GM19395 (cell line): Measurements from ENCODE around the gene CCSER2.
"Not testable (repeated sequence)": the region's sequence is repeated elsewhere in the genome, so short reads cannot be mapped to it uniquely, and the experiment has no call there.

Experiments used
- ATAC-seq: cut with Tn5 transposase; IDR thresholded peaks from one replicate; pipeline ENCODE4 v1.9.1; 2021; ENCODE audit warnings: mild to moderate bottlenecking, moderate library complexity; ENCODE audit not compliant: unreplicated experiment

Gene CCSER2

GRCh38 chr10:84440781-84441180 is 112.4 kb downstream of the CCSER2 start:
- no peak for ATAC-seq

- no peak for ATAC-seq
These were observed 119.5 kb downstream of the CCSER2 start for GRCh38 chr10:84447701-84448400.

GRCh38 chr10:84449351-84449750 is 121.0 kb downstream of the CCSER2 start:
- not testable (repeated sequence) for ATAC-seq

GRCh38 chr10:84452003-84452402 is 123.6 kb downstream of the CCSER2 start:
- ATAC-seq, result no peak

GRCh38 chr10:84453303-84453702 is 124.9 kb downstream of the CCSER2 start:
- no peak for ATAC-seq

- no peak for ATAC-seq
These were observed 127.7 kb downstream of the CCSER2 start for GRCh38 chr10:84456126-84456525.

- ATAC-seq, result no peak
These were observed 132.1 kb downstream of the CCSER2 start for GRCh38 chr10:84460520-84460919.

GRCh38 chr10:84469470-84469869 is 141.1 kb downstream of the CCSER2 start:
- no peak for ATAC-seq

- ATAC-seq, result no peak
These were observed 144.7 kb downstream of the CCSER2 start for GRCh38 chr10:84473136-84473535.

- ATAC-seq, result no peak
These were observed 149.2 kb downstream of the CCSER2 start for GRCh38 chr10:84477398-84478128.

- no peak for ATAC-seq
These were observed 149.8 kb downstream of the CCSER2 start for GRCh38 chr10:84478151-84478550.

GRCh38 chr10:84478679-84479078 is 150.3 kb downstream of the CCSER2 start:
- ATAC-seq, result no peak

GRCh38 chr10:84484541-84484940 is 156.2 kb downstream of the CCSER2 start:
- ATAC-seq, result no peak

- no peak for ATAC-seq
These were observed 165.0 kb downstream of the CCSER2 start for GRCh38 chr10:84493361-84493760.

GRCh38 chr10:84493951-84494848 is 165.8 kb downstream of the CCSER2 start:
- no peak for ATAC-seq

- no peak for ATAC-seq
These were observed 166.4 kb downstream of the CCSER2 start for GRCh38 chr10:84494849-84495180.

GRCh38 chr10:84497978-84498377 is 169.6 kb downstream of the CCSER2 start:
- no peak for ATAC-seq

- not testable (repeated sequence) for ATAC-seq
These were observed 170.7 kb downstream of the CCSER2 start for GRCh38 chr10:84499039-84499438.

GRCh38 chr10:84499846-84500245 is 171.5 kb downstream of the CCSER2 start:
- peak; percentile 80 for ATAC-seq

GRCh38 chr10:84510121-84510520 is 181.7 kb downstream of the CCSER2 start:
- ATAC-seq, result no peak

GRCh38 chr10:84511106-84511505 is 182.7 kb downstream of the CCSER2 start:
- no peak for ATAC-seq
